K562 (cell line): ENCODE measurements around the gene CCNY. TPM values are rescaled to one million over a fixed set of nuclear protein-coding genes. Genes with fewer than 3 reads are reported as not detected.

Source experiments
- ATAC-seq: fragments of 200-7000 bp; cut with Tn5 transposase; 3 replicates; pipeline ENCODE4 v1.9.1; 2020; ENCODE audit warnings: moderate library complexity
- BruUV-seq: library from RNA; stranded (reverse); fragments of 400-500 nt; replicated peaks from 2 replicates; lab custom pipeline; 2021; lab: Mats Ljungman, UMichigan
- CTCF ChIA-PET: fragments of 300-600 bp; formaldehyde crosslinking; extraction: SDS; loops from one replicate; lab custom pipeline; 2021; ENCODE audit warnings: low intra/inter-chr PET ratio; lab: Yijun Ruan, JAX
- POLR2A ChIA-PET: fragments of 300-600, 350-650 bp; sonication (Branson Sonifier 250); formaldehyde crosslinking; extraction: SDS; loops from one replicate; lab custom pipeline; 2021; ENCODE audit warnings: antibody characterized with exemption, inconsistent platforms; lab: Yijun Ruan, JAX
- DNase-seq, 4 experiments: peaks; one replicate each; pipeline versions ENCODE4 v3.0.0 to v3.0.0-alpha.2; 2011 to 2018; ENCODE audit warnings: low spot score in 3 of 4, mixed read lengths in 3 of 4; ENCODE audit errors: extremely low read depth in 1 of 4
- FAIRE-seq: peaks from 2 replicates; lab custom pipeline; 2011; peaks lifted over from hg19 to GRCh38; lab: Jason Lieb, UNC
- H2AFZ ChIP-seq: 2 replicates; pipeline ENCODE4 v1.6.0; 2011; ENCODE audit warnings: low read depth, low read length, control low read depth, inconsistent platforms
- H3K27ac ChIP-seq: fragments of 200-600 bp; 3 replicates; pipeline ENCODE4 v1.8.0; 2011; ENCODE audit warnings: low read depth, mild to moderate bottlenecking, control low read depth, inconsistent platforms, low read length, moderate library complexity, mixed read lengths; ENCODE audit errors: extremely low read depth
- H3K27me3 ChIP-seq, 2 experiments: fragments of 300-600 bp in 1 of 2; 2 replicates in 1 of 2; 3 replicates in 1 of 2; pipeline versions ENCODE4 v1.6.0 to v1.8.0; 2011; ENCODE audit warnings: inconsistent platforms in 2 of 2, low read length in 2 of 2, mild to moderate bottlenecking in 1 of 2, mixed read lengths in 1 of 2, moderate library complexity in 1 of 2; ENCODE audit not compliant: control insufficient read depth in 2 of 2, insufficient read depth in 2 of 2
- H3K36me3 ChIP-seq: fragments of 300-600 bp; 3 replicates; pipeline ENCODE4 v1.8.0; 2011; ENCODE audit warnings: mild to moderate bottlenecking, low read length, inconsistent platforms; ENCODE audit not compliant: control insufficient read depth, insufficient read depth
- H3K4me1 ChIP-seq, 2 experiments: fragments of 200-600 bp in 1 of 2; replicated peaks in 1 of 2; 2 replicates in 1 of 2; 3 replicates in 1 of 2; pipeline versions ENCODE4 v1.5.1 to v1.8.0; 2011; ENCODE audit warnings: inconsistent platforms in 2 of 2, low read length in 2 of 2, mild to moderate bottlenecking in 1 of 2, mixed read lengths in 1 of 2, moderate library complexity in 1 of 2; ENCODE audit not compliant: control insufficient read depth in 2 of 2, insufficient read depth in 2 of 2
- H3K4me2 ChIP-seq: 2 replicates; pipeline ENCODE4 v1.6.1; 2011; ENCODE audit warnings: low read length, control low read depth, inconsistent platforms, mixed read lengths; ENCODE audit not compliant: insufficient read depth
- H3K4me3 ChIP-seq: fragments of 200-600 bp; sonication (generic), shearing (Covaris generic); 2 replicates; pipeline ENCODE4 v1.5.1; 2016; ENCODE audit warnings: control low read depth, inconsistent platforms
- H3K79me2 ChIP-seq: fragments of 200-600 bp; 3 replicates; pipeline ENCODE4 v1.8.0; 2011; ENCODE audit warnings: low read length, inconsistent platforms; ENCODE audit not compliant: control insufficient read depth, insufficient read depth
- H3K9ac ChIP-seq, 2 experiments: 2 replicates each; pipeline versions ENCODE4 v1.6.0 to v1.6.1; 2011; ENCODE audit warnings: low read depth in 2 of 2, low read length in 2 of 2, control low read depth in 1 of 2, inconsistent platforms in 1 of 2, mild to moderate bottlenecking in 1 of 2, mixed read lengths in 1 of 2; ENCODE audit not compliant: insufficient read depth in 1 of 2
- H3K9me1 ChIP-seq: one replicate; pipeline ENCODE4 v1.6.0; 2011; ENCODE audit warnings: inconsistent platforms, mild to moderate bottlenecking, low read length, moderate library complexity; ENCODE audit not compliant: control insufficient read depth, insufficient read depth
- H3K9me3 ChIP-seq: replicated peaks from 2 replicates; pipeline ENCODE4 v1.5.1; 2011; ENCODE audit warnings: low read depth, low read length, inconsistent platforms; ENCODE audit not compliant: control insufficient read depth, insufficient read depth
- H4K20me1 ChIP-seq: replicated peaks from 2 replicates; pipeline ENCODE4 v1.6.1; 2011; ENCODE audit warnings: low read length, inconsistent platforms, mixed read lengths; ENCODE audit not compliant: control insufficient read depth, insufficient read depth
- CEBPG ChIP-seq, 3 experiments: fragments of 200-800 bp in 1 of 3; sonication (Bioruptor generic) in 1 of 3; sonication (generic) in 1 of 3; formaldehyde crosslinking in 1 of 3; IDR thresholded peaks in 2 of 3; conservative IDR thresholded peaks in 1 of 3; 2 replicates each; pipeline versions ENCODE4 v1.6.1 to v1.8.0; 2016 to 2022; ENCODE audit warnings: missing compliant biosample characterization in 2 of 3, missing genetic modification characterization in 2 of 3, mild to moderate bottlenecking in 1 of 3, missing genetic modification reagents in 1 of 3
- EGR1 ChIP-seq: fragments of 450-650 bp; conservative IDR thresholded peaks from 2 replicates; pipeline ENCODE4 v1.6.1; 2017; ENCODE audit warnings: mild to moderate bottlenecking
- FOXA3 ChIP-seq, 2 experiments: fragments of 450-650 bp in 1 of 2; sonication (generic) in 1 of 2; formaldehyde crosslinking; IDR thresholded peaks in 1 of 2; conservative IDR thresholded peaks in 1 of 2; 2 replicates each; pipeline versions ENCODE4 v1.4.0 to v1.8.0; 2020 to 2022; ENCODE audit warnings: mild to moderate bottlenecking in 2 of 2, missing genetic modification reagents in 1 of 2
- KLF10 ChIP-seq: fragments of 250-450 bp; sonication (Bioruptor Pico); IDR thresholded peaks from 2 replicates; pipeline ENCODE4 v1.6.1; 2021; ENCODE audit warnings: matching md5 sums
- NR2C1 ChIP-seq, 2 experiments: fragments of 450-650 bp; IDR thresholded peaks; 2 replicates each; pipeline ENCODE4 v1.6.1; 2017; ENCODE audit warnings: mild to moderate bottlenecking in 2 of 2, antibody characterized with exemption in 1 of 2, inconsistent platforms in 1 of 2, missing compliant biosample characterization in 1 of 2, missing genetic modification characterization in 1 of 2
- RNF2 ChIP-seq: sonication (generic); IDR thresholded peaks from 2 replicates; pipeline ENCODE4 v1.6.1; 2016
- TCFL5 ChIP-seq: fragments of 250-450 bp; sonication (Bioruptor Pico); conservative IDR thresholded peaks from 2 replicates; pipeline ENCODE4 v1.6.1; 2021; ENCODE audit warnings: mild to moderate bottlenecking, moderate library complexity, matching md5 sums
- ZNF764 ChIP-seq: fragments of 250-450 bp; sonication (Bioruptor Pico); IDR thresholded peaks from 2 replicates; pipeline ENCODE4 v1.4.0; 2020; ENCODE audit warnings: low read depth, mild to moderate bottlenecking, moderate library complexity
- WGBS: fragments of 100-300 bp; shearing (Covaris generic); methylation state at CpG from one replicate; pipeline ENCODE4 v1.1.6; 2016; ENCODE audit warnings: low coverage, mixed read lengths; ENCODE audit not compliant: insufficient coverage; ENCODE audit errors: missing lambda C conversion rate; 5-methylcytosine and 5-hydroxymethylcytosine counted together
- in situ Hi-C: fragments of 300-500 bp; cut with MboI; formaldehyde crosslinking; loops from 4 replicates; pipeline ENCODE4 v1.15.0; 2018; ENCODE audit warnings: inconsistent platforms, mixed read lengths
- intact Hi-C: fragments of 100-400 bp; cut with micrococcal nuclease; formaldehyde crosslinking; loops from 2 replicates; pipeline ENCODE4 v1.14.2; 2022
- polyA plus RNA-seq, 8 experiments: library from polyadenylated mRNA; depleted of rRNA in 4 of 8; stranded (reverse) in 5 of 8; unstranded in 3 of 8; fragments of >200 nt; fragmentation: Nextera tagmentation in 2 of 8; fragmentation: Illumina TruSeq in 1 of 8; extraction: Ambion mirVana in 2 of 8; extraction: Trizol in 1 of 8; gene quantifications; 2 replicates each; pipeline versions ENCODE4 v1.2.1 to v1.2.3, GENCODE V29; 2011 to 2014; ENCODE audit warnings: inconsistent platforms in 1 of 8, missing spikeins in 1 of 8
- total RNA-seq, 7 experiments: library from RNA; depleted of rRNA in 6 of 7; stranded (reverse); fragments of >200 nt in 6 of 7; fragmentation: Illumina TruSeq in 2 of 7; extraction: Trizol in 2 of 7; gene quantifications; 2 replicates each; pipeline versions ENCODE4 v1.2.1 to v1.2.3, GENCODE V29; 2011 to 2021; ENCODE audit warnings: low replicate concordance in 1 of 7
- TF ChIP-seq, protein P1 (sequence below): fragments of 250-450 bp; sonication (Bioruptor Pico); IDR thresholded peaks from 2 replicates; pipeline ENCODE4 v1.6.1; 2021; ENCODE audit warnings: mild to moderate bottlenecking
- TF ChIP-seq, protein P2 (sequence below): fragments of 250-450 bp; sonication (Bioruptor Pico); IDR thresholded peaks from 2 replicates; pipeline ENCODE4 v1.9.0; 2021; ENCODE audit warnings: mild to moderate bottlenecking

Gene CCNY
- total and polyA plus RNA-seq, 9 of the 15 experiments (the other 6 are each of a cell fraction or from before 2014, with no cell fraction given), result 8.4 to 109 (median 38.6) TPM

DNA sequence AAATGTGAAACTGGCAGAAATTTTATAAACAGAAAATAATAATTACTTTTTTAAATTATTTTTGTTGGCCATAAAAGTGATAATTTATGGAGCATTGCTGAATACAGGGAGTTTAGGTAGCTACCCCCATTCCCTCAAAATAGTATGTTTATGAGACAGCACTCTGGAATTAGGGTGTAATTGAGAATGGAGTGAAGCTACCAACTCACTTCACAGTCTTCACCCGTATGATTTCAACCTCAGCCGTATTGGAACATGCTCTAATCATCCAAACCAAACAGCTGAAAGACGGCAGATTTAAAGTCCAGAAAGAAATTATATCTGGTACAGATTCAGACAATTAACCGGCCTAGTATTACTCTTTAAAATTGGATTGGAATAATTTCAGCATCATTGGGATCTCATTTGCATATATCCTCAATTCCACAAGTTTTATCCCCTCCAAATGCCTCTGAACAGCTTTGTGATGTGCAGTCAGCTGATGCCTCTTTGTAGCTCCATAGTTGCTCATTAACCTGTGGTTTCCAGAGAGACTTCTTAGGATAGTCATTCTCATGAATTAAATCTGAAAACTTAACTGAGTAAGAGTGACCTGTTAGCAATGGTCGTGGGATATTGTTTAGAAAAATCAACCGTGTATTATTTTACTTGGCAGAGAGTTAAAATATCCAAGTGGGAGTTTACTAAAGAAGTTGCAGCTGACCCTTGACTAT is 209.7 kb downstream of the CCNY start:
- WGBS, result 87% methylated on average over 6 of the region's 6 CpGs
- Histone ChIP-seq H3K27ac (no peak overlapping the region), H3K4me1 (no peaks in the 10 kb centered on the region; a peak in 1 of 5 replicates), H3K9ac (no peak overlapping the region), H3K9me1 (peaks cover 4% of the 10 kb centered on the region), H3K27me3 (no peaks in the 10 kb centered on the region), H3K4me2 (no peak overlapping the region), H3K36me3 (peaks cover 44% of the 10 kb centered on the region; the same call in 2 of the 3 replicates), H2AFZ (no peak overlapping the region), H3K9me3 (no peaks in the 10 kb centered on the region), H3K79me2 (peaks cover 2% of the 10 kb centered on the region; the same call in 1 of the 3 replicates), H4K20me1 (0 out of 2 replicates have a peak, but pooled peaks cover 2% of the 10 kb centered on the region), H3K4me3 (no peak overlapping the region)
- ATAC-seq, result no peak
- TF ChIP-seq KLF10 (CRISPR knock-in tag) (no peak), CEBPG (CRISPR knock-in tag; IDR thresholded peaks at IDR 0.05) (no peak), CEBPG (tag; conservative IDR thresholded peaks at IDR 0.05 in 1 of 2, IDR thresholded peaks at IDR 0.05 in 1 of 2) (no peak), NR2C1 (IDR thresholded peaks at IDR 0.05) (no peak), NR2C1 (tag; IDR thresholded peaks at IDR 0.05) (no peak), EGR1 (no peak), FOXA3 (CRISPR knock-in tag; conservative IDR thresholded peaks at IDR 0.05 in 1 of 2, IDR thresholded peaks at IDR 0.05 in 1 of 2) (no peak), ZNF764 (CRISPR knock-in tag) (no peak), TCFL5 (no peak), RNF2 (no peak)
- TF ChIP-seq, protein P1, sequence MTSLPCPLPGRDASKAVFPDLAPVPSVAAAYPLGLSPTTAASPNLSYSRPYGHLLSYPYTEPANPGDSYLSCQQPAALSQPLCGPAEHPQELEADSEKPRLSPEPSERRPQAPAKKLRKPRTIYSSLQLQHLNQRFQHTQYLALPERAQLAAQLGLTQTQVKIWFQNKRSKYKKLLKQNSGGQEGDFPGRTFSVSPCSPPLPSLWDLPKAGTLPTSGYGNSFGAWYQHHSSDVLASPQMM (CRISPR knock-in tag), result no peak
- TF ChIP-seq, protein P2, sequence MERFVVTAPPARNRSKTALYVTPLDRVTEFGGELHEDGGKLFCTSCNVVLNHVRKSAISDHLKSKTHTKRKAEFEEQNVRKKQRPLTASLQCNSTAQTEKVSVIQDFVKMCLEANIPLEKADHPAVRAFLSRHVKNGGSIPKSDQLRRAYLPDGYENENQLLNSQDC (CRISPR knock-in tag), result no peak
- intact Hi-C loops, result no loop called here
- FAIRE-seq, result no peak
- DNase-seq, result no peak
- in situ Hi-C loops, result no loop called here
- no TSS peak for BruUV-seq
- CTCF ChIA-PET, result no interaction called here
- POLR2A ChIA-PET, result interaction anchor here (1.1 kb wide), 1 partner anchor 160 kb away, joined by 3 read pairs; no protein-coding TSS in a partner anchor
